HG02588 (cell line): Measurements from ENCODE around the gene DCDC2B.

Experiments used
- ATAC-seq: cut with Tn5 transposase; IDR thresholded peaks from one replicate; pipeline ENCODE4 v1.9.1; 2021; ENCODE audit warnings: mild to moderate bottlenecking, moderate library complexity; ENCODE audit not compliant: unreplicated experiment

The DCDC2B gene

DNA sequence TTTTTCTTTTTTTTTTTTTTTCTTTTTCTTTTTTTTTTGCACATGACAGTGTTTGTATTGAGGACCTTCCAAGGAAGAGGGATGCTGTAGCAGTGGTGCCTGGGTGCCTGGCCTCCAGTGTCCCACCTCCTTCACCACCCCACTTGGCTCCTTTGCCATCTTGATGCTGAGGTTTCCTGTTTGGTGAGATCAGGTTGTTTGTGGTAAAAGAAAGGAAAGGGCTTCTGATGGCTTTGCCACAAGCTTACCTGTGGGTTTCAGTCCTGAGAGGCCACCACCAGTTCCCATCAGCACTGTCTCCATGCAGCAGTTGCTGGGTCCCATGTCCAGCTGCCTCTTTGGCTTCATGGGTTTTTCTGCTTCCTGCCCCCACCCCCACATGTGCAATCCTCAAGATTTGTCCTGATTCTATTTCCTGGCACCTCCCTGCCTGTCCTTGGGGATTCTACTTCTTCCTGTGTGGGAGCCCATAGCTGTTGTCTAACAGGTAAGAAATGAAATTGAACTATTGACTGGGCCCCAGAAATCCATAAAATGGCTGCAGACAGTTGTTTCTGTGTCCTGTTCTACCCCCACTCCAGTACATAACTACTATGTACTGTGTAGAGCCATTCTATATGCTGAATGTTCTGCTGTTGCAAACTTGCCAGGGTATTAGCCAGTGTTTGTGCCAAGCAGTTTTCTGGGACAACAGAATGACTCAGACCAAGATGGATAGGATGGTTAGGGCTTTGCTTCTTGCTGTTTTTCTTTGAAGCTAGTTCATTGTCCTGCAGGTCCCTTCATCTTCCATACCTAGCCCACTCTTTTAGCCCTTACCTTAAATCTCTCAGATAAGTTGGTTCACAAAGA is 12.7 kb upstream of the DCDC2B start:
- ATAC-seq: no peak

DNA sequence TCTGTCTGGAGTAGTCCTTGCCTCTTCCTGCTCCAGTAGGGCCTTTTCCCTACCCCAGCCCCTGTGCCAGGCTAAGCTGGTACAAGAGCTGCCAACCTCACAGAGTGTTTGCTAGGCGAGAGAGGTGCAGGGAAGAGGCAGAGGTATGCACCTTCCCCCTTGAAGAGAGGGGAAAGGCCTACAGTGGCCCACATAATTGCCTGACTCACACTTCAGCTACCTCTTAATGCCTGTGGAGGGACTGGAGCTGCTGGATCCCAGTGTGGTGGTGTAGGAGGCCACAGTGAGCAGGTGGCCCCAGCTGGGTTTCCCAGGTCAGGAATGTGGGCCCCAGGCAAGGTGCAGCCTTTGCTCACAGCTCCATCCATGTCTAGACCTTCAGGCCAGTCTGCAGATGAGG is 11.8 kb upstream of the DCDC2B start:
- no peak for ATAC-seq

DNA sequence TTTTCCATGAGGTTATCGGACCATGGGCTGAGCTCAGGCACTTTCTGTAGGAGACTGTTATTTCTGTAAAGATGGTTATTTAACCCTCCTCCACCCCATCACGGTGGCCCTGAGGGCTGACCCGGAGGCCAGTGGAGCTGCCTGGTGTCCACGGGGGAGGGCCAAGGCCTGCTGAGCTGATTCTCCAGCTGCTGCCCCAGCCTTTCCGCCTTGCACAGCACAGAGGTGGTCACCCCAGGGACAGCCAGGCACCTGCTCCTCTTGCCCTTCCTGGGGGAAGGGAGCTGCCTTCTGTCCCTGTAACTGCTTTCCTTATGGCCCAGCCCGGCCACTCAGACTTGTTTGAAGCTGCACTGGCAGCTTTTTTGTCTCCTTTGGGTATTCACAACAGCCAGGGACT is 11.1 kb upstream of the DCDC2B start:
- no peak for ATAC-seq

DNA sequence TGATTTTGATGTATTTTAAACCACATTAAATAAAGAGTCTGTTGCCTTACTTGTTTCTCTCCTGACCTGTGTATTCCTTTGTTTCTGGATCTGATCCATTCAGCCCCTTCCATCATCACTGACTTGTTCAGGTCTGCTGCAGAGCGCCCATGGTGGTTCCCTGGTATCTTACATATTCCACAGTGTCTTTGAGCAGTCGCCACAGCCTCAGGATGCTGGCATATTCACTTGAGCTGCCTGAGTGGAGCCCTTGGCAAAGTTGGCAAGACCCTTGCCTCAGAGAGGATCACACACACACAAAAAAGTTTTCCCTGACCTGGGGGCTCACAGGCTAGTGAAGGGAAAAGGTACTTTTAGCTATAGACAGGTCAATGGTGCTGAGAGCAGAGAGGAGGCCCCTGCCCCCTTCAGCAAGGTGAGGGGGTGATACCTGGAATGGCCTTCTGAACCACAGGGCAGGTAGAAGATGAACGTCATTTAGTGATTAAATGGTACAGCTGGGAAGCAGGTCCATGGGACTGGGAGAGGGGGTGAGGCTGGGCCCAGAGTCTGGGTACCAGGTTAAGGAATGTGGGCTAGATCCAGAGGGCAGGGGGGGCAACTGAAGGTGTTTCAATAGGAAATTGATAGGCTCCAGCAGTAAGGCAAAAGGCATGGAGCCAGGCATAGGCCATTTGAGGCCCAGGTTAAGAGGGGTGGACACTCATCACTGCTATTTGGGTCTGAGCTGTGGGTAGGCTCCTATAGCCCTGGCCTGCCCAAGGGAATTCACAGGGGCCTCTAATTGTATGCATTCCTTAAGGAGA is 10.4 kb upstream of the DCDC2B start:
- ATAC-seq: no peak

DNA sequence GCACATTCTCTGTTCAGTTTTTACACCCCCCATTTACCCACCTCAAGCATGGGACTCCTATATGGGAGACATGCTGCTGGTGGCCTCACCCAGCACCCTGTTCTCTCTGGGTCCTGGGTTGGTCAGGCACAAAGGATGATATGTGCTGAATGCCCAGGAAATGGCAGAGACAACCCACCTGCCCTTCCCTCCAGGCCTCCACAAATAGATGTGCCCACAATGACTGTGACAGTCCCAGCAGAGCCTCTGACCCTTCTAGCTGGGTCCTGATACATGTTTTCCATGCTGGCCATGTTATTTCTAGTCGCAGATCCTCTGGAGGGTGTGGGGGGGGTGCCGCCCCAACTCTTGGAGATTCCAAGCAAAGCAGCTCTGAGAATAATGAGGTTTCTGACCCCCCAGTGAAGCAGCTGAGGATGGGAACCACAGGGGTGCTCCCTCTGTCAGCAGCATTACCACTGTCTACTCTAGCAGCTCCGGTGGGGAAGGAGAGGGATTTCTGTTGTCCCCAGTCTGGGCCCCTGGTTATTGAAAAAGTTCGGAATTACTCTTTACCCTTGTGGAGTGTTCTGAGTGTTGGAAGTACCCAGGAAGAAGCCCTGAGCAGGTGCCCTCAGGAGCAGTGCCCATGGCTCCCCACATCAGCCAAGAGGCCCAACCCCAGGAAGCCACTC is 9.7 kb upstream of the DCDC2B start:
- ATAC-seq: no peak

DNA sequence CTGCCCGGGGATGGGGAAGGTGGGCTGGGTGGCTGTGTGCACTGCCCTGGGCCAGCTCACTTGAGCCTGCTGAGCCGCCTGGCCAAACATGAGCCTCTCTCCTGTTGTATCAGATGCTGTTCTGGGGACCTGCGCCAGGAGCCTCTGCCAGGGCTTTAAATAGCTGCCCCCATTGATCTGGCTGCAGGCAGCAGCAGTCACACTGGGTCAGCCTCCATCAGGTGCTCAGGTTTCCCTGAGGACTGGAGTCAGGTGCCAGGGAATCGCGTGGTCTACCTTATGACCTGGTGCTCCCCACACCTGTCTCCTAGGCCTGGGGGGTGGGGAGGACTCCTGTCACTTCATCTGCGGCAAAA is 9.2 kb upstream of the DCDC2B start:
- ATAC-seq: no peak

DNA sequence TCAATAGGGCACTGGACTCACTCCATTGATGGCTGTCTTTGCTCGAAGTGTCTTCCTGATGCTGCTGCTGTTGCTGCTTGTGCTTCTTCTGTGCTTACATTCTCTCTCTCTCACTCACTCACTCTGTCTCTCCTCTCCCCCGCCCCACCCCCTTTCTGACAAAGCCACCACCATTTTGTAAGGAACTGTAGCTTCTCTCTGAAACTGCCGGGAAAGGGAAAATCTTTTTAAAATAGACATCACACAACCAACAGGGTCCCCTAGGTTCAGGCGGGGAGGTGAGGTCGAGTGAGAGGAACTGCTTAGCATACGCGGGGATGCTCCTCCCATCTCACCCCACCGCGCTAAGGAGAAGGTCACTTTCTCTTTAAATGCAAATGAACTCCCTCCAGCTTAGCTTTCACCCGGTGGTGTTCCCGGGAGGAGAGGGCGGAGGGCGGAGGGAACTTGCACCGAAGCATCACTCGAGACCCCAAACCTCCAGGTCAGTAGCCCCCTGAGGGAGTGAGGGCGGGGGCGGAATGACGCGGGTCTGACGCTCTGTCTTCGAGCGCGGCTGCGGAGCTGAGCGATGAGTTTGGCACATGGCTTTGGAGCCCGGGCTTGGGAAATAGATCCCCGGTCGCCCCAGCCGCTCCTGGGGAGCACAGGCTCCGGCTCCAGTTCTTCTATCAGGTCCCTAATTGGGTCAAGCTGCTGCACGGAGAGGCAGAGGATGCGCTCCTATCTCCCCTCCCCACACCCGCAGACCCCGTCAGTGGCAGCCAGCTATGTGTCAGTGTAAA is 8.5 kb upstream of the DCDC2B start, which contains the start of gene CCDC28B:
Gene CCDC28B, plus strand, starts transcription at position 370 of the 785 bp plus-strand sequence. CDS start 1,341 bp downstream, outside the sequence.
- no peak for ATAC-seq

DNA sequence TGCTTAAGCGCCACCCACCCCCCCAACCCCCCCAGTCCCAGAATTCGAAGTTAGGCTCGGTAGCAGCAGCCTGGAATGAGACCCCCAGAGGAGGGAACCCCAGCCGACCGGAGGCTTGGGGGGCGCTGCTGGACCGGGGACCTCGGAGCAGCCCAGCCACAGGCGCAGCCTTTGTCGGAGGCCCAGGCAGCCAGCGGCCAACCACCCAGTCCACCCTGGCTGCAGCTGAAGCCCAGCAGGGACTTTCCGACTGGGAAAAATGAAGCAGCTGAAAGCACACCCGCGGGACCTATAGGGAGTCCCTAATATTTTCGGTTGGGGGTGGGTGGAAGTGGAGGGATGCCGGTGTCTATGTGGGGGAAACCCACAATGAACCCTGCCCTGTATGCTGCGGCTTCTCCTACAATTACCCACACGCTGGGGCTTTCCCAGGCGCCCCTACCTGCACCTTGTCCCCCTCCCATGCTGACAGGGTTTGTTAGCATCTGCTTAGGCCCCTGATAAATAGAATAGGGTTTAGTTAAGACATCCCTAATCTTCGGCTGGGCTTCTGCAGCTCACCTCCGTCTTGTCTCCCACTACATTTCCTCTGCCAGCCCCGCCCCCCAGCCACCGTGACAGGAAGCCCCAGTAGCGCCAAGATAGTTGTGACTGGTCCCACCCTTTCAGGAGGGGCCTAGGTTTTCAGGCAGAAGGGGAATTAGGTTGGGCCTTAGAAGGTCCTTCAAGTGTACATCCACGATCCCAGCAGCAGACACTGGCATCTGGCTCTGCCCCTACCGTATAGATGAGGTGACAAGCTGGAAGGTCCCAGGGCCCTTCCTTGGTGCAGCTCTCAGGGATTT is 7.7 kb upstream of the DCDC2B start:
- ATAC-seq: peak; percentile 39

DNA sequence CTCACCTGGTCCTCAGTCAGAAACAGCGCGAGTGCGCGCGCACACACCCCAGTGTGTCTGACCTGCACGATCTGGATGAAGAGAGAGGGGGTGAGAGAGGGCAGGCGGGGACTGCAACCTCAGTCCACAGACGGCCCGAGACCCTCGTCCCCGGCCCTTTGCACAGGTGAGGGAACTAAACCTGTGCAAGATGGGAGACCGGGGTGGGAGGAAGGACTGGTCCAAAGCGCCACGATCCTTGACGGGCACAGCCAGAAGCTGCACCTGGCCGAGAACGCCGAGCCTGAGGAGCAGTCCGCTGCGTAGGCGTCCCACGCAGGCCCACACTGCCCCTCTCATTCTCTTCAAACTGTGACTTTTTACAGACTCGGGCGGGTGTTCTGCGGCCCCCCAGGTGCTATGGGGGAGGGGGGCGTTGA is 3.9 kb upstream of the DCDC2B start:
- ATAC-seq: no peak

DNA sequence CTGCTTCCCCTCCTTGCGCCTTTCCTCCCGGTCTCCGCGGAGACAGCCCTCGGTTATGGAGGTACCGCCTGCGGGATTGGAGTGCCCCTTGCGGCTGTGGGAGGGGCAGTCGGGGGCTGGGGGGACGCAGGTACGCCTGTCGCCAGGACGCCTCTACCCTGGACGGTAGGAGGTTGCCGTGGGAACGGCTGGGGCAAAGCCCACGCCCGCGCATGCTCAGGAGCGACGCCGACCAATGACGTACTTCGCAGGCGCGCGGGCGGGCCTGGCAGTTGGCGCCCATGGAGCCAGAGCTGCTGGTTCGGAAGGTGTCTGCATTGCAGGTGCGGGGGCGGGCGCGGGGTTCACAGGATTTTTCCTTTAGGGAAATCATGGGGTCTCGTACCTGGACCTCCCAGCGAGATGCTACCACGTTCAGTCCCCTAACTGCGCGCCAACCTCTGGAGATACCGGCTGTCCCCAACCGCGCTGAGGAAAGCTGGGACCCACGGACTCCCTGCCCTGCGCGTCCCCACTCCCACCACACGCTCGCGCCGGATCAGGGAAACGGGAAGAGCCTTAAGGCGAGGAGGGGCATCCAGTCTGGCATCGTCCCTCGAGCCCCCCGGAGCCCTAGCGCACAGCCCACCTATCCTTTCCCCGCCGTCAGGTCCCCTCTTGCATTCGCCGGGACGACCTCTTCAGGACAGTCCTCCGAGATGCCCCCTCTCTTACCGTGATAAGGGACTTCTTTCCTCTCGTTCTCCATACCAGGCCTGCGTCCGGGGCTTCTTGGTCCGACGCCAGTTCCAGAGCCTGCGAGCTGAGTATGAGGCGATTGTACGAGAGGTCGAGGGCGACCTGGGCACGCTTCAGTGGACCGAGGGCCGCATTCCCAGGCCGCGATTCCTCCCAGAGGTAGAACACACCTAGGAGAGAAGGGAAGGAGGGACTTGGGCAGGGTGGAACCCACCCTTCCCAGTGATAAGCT is 3.2 kb upstream of the DCDC2B start, which contains the start of gene IQCC:
Gene IQCC, plus strand, starts transcription at position 271 of the 970 bp plus-strand sequence. Its CDS starts 11 bp downstream, at position 282.
- ATAC-seq: peak; percentile 52

DNA sequence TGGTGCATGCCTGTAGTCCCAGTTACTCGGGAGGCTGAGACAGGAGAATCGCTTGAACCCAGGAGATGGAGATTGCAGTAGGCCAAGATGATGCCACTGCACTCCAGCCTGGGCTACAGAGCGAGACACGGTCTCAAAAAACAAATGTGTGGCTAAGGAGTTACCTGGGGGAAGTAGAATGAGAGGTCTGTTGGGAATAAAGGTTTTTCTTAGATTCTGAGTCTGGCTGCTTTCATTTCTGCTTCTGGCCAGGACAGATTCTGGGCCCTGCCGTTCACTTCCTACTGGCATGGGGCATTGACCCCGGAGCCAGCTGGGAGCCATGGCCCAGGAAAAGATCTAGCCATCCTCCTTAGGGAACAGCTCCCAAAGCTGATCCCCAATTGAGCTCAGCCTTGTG is 420 bp upstream of the DCDC2B start:
- ATAC-seq: no peak

DNA sequence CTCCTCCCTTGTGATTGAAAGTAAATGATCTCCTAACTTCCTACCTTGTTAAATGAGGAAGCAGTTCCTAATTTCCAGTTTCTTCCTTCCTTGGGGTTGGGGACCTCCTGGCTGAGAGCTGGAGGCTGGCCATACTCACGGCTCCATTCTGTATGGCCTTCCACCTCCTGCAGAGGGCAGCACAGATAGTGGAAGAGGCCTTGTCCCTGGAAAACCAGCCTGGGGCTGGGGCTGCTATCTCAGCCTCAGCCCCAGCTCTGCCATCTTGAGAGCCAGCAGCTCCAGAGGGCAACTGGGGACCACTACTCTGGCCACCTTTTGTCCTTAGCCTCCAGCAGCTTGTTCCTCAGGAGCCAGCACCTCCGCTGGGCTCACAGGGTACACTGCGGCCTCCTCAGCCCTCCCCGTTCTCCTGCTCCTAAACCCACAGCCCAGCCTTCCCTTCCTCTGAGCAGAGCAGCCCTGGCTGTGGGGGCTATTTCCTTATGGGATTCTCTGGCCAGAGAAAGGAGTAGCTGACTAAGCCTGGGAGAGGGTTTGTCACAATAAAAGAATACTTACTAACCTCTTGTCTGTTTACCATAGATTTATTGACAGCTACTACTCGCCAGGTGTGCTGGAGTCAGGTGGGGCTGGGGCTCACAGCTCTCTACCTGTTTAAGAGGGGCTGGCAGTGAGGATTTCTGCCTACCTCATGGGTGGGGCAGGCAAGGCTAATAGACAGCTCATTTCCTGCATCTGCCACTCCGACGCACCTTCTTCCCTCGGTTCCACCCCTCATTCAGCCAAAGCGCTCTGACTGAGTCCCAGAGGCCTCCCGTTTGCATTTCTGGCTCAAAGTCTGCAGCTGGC is 7.0 kb downstream of the DCDC2B start:
- ATAC-seq: no peak

DNA sequence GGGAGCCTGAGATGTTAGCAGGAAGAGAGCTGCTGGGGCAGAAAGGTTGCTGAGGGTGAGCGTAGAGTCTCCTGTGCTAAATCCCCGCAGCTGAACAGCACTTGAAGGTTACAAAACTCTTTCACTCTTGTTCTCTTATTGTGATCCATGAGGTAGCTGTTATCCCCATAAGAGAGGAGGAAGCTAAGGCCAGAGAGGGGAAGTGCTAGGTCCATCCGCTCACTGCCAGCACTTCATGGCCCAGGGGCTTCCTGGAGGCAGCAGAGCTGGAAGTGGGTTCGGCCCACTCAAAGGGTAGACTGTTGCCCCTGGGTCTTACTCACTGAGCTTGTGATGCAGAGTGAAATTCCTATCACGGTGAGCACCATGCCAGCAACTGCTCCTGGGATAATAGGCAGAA is 7.7 kb downstream of the DCDC2B start:
- ATAC-seq: no peak

DNA sequence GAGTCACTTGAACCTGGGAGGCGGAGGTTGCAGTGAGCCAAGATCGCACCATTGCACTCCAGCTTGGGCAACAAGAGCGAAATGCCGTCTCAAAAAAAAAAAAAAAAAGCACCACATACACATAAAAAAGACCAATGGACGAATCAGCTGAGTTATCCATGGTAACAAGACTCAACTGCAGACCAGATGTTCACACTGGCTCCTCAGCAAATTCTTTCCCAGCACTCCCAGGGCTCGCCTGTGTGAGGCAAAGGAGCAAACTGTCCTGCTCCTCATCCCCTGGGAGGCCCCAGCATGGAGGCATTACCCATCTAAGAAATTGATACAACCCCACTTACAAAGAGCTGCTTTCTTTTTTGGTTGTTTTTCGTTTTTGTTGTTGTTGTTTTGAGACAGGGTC is 10.1 kb downstream of the DCDC2B start:
- ATAC-seq: no peak

DNA sequence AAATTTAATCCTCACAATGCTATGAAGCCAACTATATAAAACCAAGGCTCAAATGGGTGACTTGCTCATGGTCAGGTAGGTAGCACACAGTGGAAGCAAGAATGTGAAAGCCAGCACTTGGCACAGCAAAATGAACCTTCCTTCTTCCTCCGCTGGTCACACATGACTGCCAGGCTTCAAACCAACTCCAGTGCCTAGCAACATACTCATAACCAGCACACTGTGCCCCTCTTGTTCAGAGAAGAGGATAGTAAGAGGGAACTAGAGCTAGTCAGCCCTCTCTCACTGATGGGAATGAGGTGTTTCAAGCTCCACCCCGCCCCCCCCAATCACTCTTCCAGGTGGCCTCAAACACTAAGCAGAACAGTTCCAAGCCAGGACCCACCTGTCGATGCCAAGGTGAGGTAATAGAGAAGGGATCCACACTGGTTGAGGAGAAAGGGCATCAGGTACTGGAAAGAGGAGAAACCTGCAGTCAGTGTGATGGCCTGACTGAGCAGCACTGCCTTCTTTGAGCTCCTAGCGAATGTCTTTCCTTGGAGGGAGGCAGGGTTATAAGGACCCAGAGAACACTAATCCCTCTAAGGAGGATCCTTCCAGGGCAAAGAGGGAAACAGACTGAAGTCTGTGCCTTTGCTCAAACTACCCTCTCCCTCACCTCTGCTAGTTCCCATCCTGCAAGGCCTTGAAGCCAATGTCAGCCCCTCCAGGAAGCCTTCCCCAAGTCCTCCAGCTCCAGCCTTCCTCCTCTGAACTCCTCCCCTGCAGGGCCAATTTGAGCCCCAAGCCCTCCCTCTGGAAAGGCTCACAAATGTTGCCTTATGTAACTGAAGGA is 12.1 kb downstream of the DCDC2B start:
- ATAC-seq: no peak

DNA sequence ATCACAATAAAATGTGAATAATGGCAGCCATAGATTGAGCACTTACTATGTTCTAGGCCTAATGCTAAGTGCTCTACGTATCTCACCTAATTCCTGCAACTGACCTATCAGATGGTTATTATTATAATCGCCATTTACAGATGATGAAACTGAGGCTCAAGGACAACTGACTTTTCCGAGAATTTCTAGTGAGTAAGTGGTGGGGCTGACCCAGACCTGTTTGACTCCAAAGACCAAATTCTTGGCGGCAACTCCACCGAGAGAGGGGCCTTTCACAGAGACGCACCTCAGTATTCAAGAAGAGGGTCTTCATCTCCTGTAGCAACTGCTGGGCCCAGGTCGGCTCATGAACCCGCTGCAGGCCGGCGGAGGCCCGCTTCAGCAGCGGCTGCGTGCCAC is 12.7 kb downstream of the DCDC2B start:
- no peak for ATAC-seq
